Right atrium auricular region (tissue), 2 donors: Measurements from ENCODE around the gene SLC5A5. TPM values are rescaled to one million over a fixed set of nuclear protein-coding genes. Genes with fewer than 3 reads are reported as not detected.

Source experiments
- DNase-seq: peaks from one replicate; pipeline ENCODE4 v3.0.0-alpha.2; 2019; ENCODE audit warnings: low spot score
- H3K27ac ChIP-seq, 2 donors: fragments of 200-600 bp; sonication (generic); 1 replicate in 1 of 2; 2 replicates in 1 of 2; pipeline ENCODE4 v1.5.1; 2016 to 2019
- H3K27me3 ChIP-seq, 2 donors: fragments of 200-600 bp; sonication (generic); one replicate each; pipeline versions ENCODE4 v1.5.1 to v1.6.0; 2017 to 2019
- H3K36me3 ChIP-seq: fragments of 200-600 bp; sonication (generic); one replicate; pipeline ENCODE4 v1.5.1; 2016
- H3K4me1 ChIP-seq, 2 donors: fragments of 200-600 bp; sonication (generic); one replicate each; pipeline versions ENCODE4 v1.5.1 to v1.6.0; 2017 to 2019
- H3K4me3 ChIP-seq, 2 donors: fragments of 200-600 bp; sonication (generic); 1 replicate in 1 of 2; 2 replicates in 1 of 2; pipeline ENCODE4 v1.5.1; 2017 to 2019; ENCODE audit warnings: mild to moderate bottlenecking in 1 of 2, moderate library complexity in 1 of 2
- H3K9me3 ChIP-seq, 2 donors: fragments of 200-600 bp; sonication (generic); one replicate each; pipeline ENCODE4 v1.5.1; 2019
- total RNA-seq, 2 donors: library from RNA; depleted of rRNA; stranded (reverse); fragments of >200 nt; gene quantifications; one replicate each; pipeline ENCODE4 v1.1.0, GENCODE V29; 2016
- TF ChIP-seq, protein P1 (sequence below), 2 donors: fragments of 200-600 bp; sonication (generic); IDR thresholded peaks; one replicate each; pipeline ENCODE4 v1.5.1; 2019; ENCODE audit warnings: antibody characterized with exemption in 2 of 2

SLC5A5 gene
- total RNA-seq, 2 donors from 2014 or later: not detected

DNA sequence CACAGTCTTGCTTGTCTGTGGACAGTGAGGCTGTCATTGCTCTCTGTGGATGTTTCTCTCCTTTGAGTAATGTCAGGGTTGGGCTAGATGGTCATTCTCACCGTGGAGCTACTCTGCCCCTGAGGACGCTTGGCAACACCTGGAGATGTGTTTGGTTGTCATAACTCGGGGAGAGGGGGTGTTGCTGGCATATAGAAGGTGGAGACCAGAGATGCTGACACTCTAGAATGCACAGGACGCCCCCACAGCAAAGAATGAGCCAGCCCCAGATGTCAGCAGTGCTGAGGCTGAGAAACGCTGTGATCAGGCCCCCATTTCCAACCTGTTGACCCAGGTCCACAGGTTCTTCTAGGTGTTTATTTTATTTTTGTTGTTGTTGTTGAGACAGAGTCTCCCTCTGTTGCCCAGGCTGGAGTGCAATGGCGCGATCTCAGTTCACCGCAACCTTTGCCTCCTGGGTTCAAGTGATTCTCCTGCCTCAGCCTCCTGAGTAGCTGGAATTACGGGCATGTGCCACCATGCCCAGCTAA, 65.7 kb downstream of the SLC5A5 start:
- Histone ChIP-seq H3K27ac (no peak overlapping the region), H3K4me3 (no peak overlapping the region), H3K4me1 (peaks cover 0 to 11% of the 10 kb centered on the region in 2 donors), H3K36me3 (peaks cover 14% of the 10 kb centered on the region), H3K27me3 (no peaks in the 10 kb centered on the region), H3K9me3 (no peaks in the 10 kb centered on the region)
- TF ChIP-seq, protein P1, sequence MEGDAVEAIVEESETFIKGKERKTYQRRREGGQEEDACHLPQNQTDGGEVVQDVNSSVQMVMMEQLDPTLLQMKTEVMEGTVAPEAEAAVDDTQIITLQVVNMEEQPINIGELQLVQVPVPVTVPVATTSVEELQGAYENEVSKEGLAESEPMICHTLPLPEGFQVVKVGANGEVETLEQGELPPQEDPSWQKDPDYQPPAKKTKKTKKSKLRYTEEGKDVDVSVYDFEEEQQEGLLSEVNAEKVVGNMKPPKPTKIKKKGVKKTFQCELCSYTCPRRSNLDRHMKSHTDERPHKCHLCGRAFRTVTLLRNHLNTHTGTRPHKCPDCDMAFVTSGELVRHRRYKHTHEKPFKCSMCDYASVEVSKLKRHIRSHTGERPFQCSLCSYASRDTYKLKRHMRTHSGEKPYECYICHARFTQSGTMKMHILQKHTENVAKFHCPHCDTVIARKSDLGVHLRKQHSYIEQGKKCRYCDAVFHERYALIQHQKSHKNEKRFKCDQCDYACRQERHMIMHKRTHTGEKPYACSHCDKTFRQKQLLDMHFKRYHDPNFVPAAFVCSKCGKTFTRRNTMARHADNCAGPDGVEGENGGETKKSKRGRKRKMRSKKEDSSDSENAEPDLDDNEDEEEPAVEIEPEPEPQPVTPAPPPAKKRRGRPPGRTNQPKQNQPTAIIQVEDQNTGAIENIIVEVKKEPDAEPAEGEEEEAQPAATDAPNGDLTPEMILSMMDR (IDR thresholded peaks at IDR 0.05): no peak
- DNase-seq: no peak

DNA sequence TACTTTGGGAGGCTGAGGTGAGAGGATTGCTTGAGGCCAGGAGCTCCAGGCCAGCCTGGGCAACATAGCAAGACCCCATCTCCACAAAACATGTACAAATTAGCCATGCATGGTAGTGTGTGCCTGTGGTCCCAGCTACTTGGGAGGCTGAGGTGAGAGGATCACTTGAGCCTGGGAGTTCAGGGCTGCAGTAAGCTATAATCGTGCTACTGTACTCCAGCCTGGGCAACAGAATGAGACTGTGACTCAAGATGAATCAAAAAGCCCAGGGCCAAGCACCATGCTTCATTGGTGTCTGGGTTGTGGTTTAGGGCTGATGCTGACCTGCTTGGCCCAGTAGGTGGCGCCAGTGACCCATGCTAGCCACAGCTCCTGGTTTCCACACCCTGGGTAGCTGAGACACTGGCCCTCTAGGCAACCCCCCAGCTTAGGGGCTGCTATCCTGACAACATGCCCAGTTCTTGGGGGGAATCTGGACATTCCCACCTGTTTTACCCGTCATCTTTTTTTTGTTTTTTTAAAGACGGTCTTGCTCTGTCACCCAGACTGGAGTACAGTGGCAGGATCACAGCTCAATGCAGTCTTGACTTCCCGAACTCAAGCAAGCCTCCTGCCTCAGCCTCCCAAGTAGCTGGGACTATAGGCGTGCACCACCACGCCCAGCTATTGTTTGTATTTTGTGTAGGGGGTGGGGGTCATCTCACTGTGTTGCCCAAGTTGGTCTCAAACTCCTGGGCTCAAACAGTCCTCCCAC, 66.5 kb downstream of the SLC5A5 start:
- TF ChIP-seq, protein P1 (IDR thresholded peaks at IDR 0.05): peak; percentile 86 to 93
- Histone ChIP-seq H3K4me1 (peaks cover 0 to 10% of the 10 kb centered on the region in 2 donors), H3K27ac (no peak overlapping the region), H3K9me3 (no peaks in the 10 kb centered on the region), H3K27me3 (no peaks in the 10 kb centered on the region), H3K36me3 (peaks cover 18% of the 10 kb centered on the region), H3K4me3 (no peak overlapping the region)
- DNase-seq: peak; percentile 77

DNA sequence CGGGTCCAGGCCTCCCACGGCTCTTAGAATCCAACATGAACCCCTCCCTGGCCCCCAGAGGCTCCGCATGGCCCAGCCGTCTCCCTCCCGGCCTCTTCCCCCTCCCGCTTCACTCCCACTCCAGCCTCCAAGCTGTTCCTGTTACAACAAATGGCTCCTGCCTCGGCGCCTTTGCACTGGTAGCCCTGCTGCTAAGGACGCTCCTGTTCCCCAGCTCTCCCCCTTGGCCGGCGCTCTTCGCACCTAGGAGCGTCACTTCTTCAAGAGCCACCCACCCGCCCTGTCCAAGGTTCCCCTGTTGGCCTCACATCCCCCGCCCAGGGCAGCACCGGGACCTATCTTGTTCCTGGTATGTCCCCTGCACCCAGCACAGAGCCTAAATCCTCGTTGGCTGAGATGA, 70.4 kb downstream of the SLC5A5 start:
- DNase-seq: no peak
- Histone ChIP-seq H3K27me3 (no peaks in the 10 kb centered on the region), H3K4me3 (no peak overlapping the region), H3K36me3 (peaks cover 18% of the 10 kb centered on the region), H3K9me3 (no peaks in the 10 kb centered on the region), H3K4me1 (peaks cover 0 to 4% of the 10 kb centered on the region in 2 donors), H3K27ac (no peak overlapping the region)
- TF ChIP-seq, protein P1 (IDR thresholded peaks at IDR 0.05): no peak

DNA sequence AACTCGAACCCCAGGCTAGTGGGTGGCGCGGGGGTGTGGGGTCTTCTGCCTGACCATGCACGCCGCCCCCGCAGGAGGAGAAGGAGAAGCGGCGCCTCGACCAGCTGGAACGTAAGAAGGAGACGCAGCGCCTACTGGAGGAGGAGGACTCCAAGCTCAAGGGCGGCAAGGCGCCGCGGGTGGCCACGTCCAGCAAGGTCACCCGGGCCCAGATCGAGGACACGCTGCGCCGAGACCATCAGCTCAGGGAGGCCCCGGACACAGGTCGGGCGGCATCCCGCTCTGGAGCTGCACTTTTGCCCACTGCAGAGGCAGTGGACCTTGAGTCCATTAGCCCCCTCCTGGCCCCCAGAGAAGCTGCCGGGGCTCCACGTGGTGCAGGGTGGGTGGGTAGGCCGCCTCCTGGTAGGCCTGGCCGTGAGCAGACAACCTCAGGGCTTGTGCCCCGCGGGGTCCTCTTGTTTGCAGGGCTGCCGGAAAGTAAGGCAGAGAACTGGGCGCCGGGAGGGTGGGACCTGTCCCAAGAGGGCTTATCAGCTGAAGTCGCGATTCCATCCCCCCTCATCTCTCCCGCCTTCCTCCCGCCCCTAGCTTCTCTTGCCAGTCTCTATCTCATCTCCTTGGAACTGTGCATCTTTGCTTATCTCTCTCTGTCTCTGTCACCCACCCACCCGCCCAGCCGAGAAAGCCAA, 71.0 kb downstream of the SLC5A5 start:
- Histone ChIP-seq H3K27ac (no peak overlapping the region), H3K9me3 (no peaks in the 10 kb centered on the region), H3K4me3 (no peak overlapping the region), H3K27me3 (no peaks in the 10 kb centered on the region), H3K4me1 (peaks cover 0 to 7% of the 10 kb centered on the region in 2 donors), H3K36me3 (peaks cover 18% of the 10 kb centered on the region)
- TF ChIP-seq, protein P1 (IDR thresholded peaks at IDR 0.05): no peak
- DNase-seq: no peak

DNA sequence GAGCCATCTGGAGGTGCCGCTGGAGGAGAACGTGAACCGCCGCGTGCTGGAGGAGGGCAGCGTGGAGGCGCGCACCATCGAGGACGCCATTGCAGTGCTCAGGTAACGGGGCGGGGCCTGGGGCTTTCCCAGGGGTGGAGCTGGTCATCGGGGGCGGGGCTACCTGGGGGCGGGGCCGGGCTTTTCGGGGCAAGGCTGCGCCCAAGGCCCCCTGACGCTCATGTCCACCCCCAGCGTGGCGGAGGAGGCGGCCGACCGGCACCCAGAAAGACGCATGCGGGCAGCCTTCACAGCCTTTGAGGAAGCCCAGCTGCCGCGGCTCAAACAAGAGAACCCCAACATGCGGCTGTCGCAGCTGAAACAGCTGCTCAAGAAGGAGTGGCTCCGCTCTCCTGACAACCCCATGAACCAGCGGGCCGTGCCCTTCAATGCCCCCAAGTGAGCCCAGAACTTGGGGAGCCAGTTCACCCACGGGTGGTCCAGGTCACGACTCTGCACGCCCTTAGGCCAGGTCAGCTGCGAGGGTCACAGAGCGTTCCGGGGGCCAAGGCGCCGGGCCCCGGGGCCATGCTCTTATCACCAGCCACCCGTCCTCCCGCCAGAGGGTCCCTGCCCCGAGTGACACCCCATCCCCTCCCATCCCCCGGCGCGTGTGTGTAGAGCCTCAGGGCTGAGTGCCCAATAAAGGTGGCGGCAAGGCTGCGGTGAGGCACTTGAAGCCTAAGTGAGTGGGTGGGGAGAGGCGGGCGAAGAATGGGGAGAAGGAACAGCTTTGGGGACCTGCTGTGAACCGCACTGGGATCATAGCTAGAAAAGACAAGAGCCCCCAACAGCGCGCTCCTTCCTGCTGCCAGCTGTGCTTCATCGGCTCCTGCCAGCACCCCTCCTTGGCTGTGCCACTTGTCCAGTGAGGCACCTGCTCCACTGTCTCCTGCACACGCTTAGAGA, 71.8 kb downstream of the SLC5A5 start:
- Histone ChIP-seq H3K27ac (no peak overlapping the region), H3K4me3 (no peak overlapping the region), H3K9me3 (no peaks in the 10 kb centered on the region), H3K36me3 (peaks cover 18% of the 10 kb centered on the region), H3K4me1 (peaks cover 0 to 11% of the 10 kb centered on the region in 2 donors), H3K27me3 (no peaks in the 10 kb centered on the region)
- DNase-seq: no peak
- TF ChIP-seq, protein P1 (IDR thresholded peaks at IDR 0.05): no peak
